Inflammatory macrophage treated with lipopolysaccharide for 1 hour (primary cell): ENCODE results near the gene HDAC8.

Source experiments
- DNase-seq, 2 donors: peaks; one replicate each; pipeline ENCODE4 v3.0.0-alpha.2; 2020 to 2022

Gene HDAC8

DNA sequence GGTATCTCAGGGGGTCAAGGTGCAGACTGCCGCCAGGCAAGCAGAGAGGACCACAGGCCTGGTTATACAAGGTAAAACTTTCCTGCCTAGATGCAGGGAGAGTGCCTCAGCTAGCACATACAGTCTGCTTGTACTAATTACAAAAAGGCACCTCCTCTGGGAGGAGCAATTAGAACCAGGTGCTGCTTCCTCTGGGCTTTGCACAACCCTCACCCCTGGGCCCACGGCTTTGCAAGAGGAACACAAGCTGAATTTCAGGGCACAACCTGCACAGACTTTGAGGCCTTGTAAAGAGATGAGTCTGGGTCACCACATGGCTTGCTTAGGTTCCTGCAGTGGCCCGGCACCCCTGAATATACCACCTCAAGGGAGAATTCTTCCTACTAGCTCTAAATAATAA lies 257.8 kb downstream of the HDAC8 start:
- DNase-seq: no peak

DNA sequence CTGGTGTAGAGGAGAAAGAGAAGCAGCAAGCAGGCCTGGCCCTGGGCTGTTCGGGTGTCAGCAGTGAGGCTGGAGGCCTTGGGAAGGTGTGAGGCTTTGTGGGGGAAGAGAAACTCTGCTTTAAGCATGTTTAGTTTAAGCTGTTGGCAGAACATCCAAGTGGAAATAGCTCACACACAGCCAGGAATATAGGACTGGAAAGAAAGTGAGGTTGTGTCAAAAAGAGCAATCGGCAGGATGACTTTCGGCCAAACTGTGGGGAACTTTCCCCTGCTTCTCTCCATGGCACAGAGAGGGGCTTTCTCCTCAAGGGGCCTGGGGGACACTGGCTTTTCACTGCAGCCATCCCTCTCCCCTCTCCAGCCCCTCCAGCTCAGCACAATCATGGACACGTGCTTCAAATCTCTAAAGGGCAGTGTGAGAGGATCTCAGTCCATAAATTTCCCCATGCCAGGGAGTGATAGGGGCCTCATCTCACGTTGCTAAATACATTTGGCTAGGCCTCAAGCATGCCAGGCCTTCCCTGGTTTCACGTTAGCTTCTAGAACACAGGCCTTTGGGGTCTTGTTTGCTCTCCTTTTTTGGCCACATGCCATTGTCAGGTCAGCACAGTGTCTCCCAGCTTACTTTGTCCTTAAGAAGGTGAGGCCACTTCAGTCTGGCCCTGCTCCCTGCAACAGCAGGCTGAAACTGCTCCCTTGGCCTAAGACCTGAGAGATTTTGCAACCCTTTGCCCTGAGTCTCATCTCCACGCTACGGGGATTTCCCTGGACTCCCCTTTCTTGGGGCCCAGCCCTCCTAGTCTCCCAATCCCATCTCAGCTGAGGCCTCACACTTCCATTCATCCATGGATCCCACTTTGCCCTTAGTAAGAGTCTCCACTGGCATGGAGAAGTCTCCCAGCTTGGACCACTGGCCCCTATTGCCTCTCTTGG lies 258.7 kb downstream of the HDAC8 start:
- DNase-seq: no peak

DNA sequence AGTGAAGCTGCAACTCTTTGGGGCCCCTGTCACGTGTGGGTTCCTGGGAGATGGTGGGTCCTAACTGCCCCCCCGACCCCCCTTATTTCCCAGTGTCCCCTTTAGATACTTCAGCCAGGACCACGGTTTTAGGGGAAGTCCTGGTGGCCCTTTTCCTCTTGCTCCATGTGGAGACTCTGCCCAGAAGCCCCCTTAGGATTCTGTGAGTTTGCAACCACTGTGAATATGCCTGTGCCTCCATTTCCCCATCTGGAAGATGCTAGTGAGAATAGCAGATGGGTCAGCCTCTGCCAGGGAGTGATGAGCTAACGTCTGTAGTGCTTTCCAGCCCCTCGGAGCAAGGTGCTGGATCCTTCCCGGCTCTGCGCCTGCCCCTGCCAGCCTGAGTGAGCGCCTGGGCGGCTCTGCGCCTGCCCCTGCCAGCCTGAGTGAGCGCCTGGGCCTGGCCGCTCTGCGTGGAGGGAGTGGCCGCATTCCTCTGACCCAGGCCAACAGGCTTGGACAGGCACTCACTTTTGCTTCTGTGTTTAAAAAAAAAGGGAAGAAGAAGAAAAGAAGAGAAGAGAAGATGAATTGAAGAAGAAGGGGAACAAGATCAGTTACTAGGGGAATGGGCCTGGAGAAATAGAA lies 260.2 kb downstream of the HDAC8 start:
- DNase-seq: no peak

DNA sequence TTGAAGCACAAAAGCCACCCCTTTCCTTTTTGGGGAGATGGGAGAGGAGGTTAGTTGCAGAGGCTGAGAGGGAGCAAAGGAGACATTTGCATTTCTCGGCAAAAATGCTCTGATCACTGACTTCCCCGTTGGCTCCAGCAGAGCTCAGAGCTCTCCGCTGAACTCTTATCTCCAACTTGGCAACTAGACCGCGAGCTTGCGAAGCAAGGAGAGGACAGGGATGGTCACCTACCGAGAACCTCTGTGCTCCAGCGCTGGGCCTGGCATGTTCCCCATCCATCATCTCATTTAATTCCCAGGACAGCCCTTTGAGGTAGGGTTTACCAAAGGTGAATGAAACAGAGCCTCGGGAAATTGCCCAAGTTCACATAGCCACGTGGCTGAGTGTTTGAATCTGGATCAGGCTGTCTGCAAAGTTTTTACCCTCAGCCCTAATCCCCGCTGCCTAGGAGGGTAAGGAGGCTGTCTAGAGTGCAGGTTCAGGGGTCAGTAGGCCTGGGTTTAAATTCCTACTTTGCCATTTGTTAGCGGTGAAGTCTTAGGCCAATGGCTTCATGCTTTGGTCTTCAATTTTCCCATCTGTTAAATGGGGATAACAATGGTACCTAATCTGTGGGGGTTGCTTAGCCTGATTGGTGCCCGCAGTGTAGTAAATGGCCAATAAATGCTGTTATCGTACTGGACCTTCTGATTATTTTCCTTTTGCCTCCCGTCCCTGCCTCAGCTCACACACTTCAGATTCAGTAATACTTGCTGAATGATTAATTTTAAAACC lies 263.2 kb downstream of the HDAC8 start:
- DNase-seq: no peak

DNA sequence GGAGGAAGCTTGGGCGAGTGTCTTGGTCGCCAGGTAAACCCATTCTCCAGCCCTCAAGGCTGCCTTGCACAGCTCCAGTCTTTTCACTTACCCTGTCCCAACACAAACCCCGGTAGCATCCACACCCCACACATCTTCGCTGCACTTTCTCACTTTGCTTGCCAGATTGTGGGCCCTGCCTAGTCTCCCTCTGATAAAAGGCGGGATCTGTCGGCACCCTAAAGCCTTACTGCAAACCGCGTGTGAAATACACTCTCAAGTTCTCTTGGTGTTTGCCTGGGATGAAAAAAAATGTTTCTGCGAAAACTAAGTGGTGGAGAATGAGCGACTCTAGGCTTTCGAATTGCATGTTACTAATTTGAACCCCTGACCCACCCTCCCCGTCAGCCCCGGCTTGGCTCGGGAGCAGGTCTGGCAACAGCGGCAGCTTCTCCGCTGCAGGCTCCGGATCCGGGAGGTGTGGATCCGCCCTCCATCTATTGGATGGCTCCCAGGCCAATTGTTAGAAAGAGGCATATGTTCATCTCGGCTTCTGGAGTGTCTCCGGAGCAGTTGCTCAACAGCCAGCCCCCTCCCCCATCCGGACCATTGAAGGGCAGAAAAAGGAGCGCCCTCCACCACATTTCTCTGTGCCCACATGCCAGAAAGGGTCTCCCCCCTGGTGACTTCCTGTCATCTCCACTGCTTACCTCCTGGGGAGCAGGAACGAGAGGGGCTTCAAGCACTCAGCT lies 263.9 kb downstream of the HDAC8 start:
- peak in 1 of 2 donors; percentile 20 for DNase-seq

DNA sequence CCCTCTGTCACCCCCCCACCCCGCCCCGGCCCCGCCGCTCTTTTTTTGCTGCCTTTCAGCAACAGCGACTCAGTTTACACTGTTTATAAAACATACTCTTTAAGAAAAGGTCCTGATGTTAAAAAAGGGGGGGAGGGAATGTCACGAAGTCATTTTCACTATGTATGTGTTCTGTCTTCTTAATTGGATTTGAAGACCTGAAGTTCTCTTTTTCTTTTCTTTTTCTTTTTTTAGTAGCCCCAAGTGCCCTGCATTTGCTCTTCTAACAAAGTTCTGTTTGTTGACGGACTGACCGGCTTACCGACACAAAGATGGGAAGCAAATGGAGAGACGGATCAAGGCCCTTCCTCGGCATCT lies 264.5 kb downstream of the HDAC8 start:
- no peak for DNase-seq

DNA sequence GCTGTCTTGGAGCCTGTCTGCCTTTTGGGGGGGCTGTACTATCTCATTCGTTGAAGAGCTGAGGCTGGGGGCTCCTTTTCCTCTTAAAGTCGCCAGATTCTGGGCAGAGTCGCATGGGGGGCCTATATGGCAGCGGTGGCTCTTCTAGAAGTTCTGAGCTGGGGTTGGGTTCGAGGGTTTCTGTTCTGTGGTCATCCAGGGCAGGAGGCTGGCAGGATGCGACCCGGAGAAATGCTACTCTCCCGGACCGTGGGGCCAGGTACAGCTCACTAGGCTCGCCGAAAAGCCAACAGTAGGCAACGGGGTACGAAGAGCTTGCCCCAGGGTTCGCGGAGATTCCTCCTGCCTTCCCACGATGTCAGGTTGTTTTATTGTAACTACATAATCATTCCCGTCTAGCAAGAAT lies 265.0 kb downstream of the HDAC8 start:
- DNase-seq: no peak

DNA sequence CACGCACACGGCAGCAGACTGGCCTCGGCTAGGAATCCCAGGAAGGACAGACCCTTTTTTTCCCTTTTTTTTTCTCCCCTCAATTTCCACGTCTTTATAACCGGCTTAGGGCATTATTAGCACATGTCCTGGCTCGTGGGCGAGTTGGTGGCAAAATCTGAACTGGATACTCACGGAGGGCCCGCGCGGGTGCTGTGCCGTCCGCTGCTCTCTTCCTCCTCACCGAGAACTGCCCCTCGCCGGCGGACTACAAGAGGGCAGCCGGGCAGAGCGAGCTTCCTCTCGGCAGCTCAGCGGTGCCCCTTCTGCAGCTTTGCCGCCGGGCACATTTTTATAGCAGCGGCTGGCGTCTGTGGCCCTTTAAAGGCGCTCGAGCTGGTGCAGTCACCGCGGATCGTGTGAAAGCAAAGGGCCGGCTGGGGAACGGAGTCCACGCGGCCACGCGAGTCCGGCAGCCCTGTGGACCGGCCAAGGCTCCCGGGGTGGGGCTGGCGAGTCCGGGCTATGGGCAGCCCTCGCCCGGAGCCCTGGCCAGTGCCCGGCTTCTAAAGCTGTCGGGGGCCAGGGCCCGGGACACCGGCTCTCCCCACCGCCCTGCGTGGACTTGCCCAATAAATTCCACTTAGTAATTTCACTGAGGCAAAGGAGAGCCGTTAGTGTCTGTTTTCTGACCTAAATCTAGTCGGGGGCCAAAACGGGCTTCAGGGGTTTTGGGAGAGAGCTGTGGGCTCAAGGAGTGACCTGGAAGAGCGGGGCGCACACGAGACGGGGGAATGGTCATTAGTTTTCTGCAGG lies 265.6 kb downstream of the HDAC8 start:
- DNase-seq: peak; percentile 43 to 50

DNA sequence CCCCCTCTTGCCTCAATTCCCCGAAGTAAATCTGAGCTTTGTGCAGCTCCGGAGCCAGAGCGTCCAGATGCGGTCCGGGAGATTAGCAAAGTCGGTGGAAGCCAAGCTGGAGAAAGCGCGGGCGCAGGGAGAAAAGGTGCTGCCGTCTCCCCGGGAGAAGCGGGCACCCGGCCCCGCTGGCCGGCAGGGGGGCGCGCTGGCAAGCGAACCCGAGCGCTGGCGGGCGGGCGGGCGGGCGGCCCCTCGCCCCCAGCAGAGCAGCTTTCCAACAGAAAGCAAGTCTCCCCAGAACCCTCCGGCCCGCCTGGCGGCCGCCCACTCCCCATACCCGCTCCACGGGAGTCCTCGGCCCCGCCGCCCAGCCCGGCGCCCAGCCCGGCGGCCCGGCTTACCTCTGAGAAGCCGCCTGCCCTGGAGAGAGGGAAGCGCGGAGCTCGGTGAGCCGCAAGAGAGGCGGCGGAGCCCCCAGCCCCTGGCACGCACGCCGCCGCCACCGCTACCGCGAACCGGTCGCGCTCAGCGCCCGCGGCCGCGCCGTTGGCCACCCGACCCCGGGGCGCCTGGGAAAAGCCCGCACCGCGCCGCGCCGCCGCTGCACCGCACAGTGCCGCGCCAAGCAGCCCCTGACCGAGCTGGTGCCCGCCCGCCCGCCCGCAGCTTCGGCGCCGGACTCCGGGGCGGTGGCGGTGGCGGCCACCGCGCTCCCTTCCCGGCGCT lies 266.4 kb downstream of the HDAC8 start:
- no peak for DNase-seq

DNA sequence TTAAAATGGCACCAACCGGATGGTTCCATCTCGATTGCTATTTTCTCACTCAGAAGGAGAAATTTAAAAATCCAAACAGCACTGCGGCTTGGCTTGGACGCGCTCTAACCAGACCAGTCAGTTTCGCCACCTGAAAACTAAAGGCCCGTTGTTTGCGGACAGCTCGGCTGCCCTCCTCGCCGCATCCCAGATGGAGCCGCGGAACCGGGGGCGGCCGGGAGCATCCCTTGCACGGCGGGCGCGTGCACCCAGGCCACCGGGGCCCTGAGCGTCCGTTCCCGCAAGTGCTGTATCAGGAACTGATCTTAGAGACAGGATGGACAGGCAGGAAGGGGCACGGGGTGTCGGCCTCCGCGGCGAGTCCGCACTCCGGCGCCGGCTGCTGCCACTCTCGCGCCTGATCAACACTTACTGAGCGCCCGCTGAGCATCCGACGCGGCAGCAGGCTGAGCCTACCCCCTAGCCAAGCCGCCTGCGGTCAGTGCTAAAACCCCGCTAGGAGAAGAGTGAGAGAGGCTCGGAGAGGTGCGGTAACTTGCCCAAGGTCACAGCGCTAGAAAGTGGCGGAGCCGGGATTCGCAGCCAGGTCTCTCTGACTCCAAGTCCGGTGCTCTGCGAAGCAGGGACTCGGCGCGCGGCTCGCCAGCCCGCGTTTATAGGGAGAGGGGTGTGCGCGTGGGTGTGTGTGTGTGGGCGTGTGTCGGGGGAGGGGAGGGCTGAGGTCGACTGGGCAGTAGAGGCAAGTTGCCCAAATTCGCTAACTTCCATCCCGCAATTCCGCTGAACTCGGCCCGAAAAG lies 267.2 kb downstream of the HDAC8 start, which contains the start of gene CITED1:
TSS of gene CITED1 (minus strand) at position 629 of the 799 bp plus-strand sequence. CDS start 3,045 bp downstream, outside the sequence.
- no peak for DNase-seq

DNA sequence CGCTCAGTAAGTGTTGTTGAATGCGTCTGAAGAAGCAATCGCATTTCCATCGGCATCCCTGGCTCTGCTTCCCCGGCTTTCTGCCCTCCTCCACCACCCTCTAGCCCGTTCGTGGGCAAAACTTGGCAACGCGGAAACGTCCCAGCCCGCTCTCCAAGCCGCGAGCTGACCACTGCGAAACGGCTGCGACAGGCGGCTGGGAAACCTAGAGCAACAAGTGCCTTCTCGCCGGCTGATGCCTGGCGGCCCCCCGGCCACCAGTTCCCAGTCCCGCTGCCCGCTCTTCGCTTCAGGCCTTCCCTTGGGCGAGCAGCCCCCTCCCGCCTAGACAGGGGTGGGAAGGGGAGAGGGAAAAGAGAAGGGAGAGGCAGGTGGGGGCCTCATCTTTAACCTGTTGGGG lies 267.8 kb downstream of the HDAC8 start:
- no peak for DNase-seq

DNA sequence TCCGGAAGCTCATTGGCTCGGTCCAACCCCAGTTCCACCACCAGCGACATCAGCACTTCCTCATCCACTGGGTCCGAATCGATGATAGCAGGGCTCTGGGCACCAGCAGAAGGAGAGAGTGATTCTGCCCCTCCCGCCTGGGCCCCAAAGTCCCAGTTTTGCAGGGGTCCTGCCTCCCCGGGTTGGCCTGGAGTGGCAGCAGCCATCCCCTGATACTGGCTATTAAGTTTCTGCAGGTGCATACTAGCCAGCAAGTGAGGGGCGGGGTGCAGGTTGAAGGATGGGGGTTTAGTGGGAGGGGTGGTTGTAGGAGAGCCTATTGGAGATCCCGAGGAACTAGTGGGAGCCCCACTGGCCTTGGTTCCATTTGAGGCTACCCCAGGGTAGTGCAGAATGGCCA lies 270.9 kb downstream of the HDAC8 start:
- no peak for DNase-seq

DNA sequence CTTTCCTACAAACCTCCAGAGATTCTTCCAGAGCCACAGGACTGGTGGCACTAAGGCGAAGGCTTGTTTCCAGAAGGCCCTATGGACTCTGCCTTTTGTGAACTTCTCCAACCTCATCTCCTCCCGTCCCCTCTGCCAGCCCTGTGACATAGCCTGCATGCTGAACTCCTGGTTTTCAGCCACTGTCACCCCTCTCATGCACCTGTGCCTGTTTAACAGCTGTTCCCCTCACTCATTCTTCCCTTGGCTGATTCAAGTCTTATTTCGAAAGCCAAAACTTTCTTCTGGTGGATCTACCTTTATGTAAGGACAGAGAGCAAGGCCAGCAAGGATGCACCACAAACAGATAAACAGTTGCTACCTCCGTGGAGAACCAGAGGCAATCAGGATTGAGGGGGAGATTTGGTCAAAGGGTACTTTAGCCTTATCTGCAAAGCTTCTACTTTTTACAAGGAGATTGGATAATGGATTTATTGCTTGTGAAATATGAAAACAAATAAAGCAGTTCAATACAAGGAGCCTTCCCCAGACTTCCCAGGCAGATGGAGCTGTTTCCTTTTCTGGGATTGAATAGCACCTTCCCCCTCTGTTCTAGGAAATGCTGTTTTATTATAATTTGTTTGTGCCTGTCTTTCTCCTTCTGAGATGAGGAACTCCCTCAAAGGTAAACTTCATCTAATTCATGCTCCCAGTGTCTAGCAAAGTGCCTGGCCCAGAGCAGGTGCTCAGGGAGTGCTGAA lies 272.6 kb downstream of the HDAC8 start:
- no peak for DNase-seq

DNA sequence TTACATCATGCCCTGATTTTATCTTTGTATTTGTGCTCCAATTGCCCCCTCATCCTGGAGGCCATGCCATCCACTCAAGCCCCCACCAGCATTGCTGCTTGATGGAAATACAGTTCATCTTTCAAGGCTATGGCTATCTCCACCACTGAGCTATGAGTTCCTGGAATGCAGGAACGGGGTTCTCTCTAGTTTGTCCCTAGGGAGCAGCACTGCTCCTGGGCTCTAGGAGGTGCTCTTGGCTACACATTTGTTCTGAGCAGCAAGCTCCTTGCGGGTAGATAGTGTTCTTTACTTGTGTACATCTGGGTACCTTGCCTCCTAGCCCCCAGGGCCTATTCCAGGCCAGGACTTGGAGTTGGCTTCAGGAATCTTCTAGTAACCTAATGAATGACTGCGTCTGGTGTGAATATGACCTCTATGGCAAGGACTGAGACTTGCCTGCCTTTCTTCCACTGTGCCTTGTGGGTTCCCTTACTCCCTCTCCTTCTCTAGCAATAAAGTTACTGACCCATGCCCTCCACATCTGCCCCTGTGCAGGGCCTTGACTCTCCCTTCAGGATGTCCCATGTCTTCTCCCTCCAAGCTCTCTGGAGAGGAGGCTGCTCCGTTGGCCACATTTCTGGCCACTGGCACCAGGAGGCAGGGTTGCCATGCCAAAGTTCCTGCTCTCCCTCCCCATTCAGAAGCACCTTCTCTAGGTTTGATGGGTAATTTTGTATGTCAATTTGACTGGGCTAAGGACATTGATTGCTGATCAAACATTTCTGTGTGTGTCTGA lies 274.5 kb downstream of the HDAC8 start:
- peak in 1 of 2 donors; percentile 7 for DNase-seq

DNA sequence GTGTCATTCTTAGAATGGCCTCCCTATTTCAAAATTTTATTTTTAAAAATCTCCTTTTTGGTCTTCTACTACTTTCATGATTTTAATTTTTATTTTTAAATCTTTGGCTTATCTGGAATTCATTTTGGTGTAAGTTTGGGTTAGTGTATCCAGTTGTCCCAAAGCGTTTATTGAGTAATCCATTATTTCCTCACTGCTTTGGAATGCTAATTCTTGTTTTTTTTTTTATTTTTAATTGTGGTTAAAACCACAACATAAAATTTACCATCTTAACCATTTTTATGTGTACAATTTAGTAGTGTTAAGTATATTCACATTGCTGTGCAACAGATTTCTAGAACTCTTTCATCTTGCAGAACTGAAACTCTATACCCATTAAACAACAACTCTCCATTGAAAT lies 275.7 kb downstream of the HDAC8 start:
- DNase-seq: no peak

DNA sequence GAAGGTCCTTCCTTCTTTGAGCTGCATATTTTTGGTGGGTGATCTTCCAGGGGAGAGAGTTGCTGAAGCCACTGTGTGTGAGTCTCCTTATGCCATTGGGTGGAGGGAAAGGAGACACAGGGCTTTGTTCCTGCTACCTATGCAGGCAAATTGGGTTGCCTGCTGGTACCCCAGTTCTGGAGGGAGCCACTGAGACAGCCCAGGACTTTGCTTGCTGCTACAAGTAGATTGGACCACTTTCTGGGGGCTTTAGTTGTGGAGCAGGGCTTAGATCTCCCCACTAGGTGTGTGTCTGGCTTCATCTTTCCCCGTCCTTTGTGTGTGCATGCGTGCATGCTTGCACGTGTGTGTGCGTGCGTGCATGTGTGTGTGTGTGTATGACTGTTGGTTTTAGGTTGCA lies 276.9 kb downstream of the HDAC8 start:
- DNase-seq: no peak

DNA sequence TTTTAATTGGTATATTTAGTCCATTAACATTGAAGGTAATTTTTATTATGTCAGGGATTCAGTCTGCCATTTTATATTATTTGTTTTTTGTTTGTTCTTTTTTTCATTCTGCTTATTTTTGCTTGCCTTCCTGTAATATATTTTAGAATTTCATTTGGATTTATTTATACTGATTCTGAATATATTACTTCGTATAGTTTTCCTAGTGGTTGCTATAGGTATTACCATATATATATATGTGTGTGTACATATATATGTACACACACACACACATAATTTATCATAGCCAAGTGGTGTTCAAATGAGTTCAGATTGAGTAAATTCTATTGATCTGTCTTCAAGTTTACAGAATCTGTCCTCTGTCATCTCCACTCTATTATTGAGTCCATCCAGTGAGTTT lies 278.1 kb downstream of the HDAC8 start:
- DNase-seq: no peak

DNA sequence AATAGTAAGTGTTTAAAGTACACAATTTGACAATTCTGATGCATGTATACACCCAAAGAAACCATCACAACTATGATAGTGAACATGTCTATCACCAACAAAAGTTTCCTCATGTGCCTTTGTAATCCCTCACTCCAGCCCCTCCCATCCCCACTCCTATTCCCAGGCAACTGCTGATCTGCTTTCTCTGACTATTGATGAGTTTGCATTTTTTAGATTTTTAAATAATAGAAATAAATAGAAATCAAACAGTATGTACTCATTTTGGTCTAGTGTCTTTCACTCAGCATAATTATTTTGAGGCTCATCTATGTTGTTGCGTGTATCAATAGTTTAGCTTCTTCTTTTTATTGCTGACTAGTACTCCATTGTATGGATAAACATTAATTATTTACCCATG lies 290.3 kb downstream of the HDAC8 start:
- no peak for DNase-seq

DNA sequence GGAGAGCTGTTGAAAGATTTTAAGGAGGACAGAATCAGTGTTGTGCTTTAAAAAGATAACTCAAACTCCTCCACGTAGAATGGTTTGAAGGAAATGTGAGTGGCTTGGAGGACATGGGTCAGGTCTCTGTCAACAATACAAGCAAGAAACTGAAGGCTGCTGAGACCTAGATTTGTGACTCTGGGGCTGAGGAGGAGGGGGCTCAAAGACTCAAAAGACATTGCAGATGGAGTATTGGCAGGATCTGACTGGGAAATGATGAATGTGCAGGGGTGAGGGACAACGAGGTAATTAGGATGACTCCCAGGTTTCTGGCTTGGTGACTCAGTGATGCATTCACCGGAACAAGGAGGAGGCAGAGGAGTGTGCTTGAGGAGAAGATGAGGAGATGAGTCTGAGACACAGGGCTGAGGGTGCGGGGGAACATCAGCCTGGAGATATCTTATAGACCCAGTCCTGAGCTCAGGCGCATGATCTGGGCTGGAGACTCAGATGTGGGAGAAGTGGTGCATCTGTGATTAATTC lies 292.3 kb downstream of the HDAC8 start:
- DNase-seq: no peak
